Neutrophil (primary cell): Measurements from ENCODE around the gene ANKRD61.

Experiments
- H3K27ac ChIP-seq: fragments of 200-600 bp; sonication (generic); 2 replicates; pipeline ENCODE4 v1.5.1; 2016; ENCODE audit warnings: mild to moderate bottlenecking, moderate library complexity
- H3K27me3 ChIP-seq: fragments of 200-600 bp; sonication (generic); 2 replicates; pipeline ENCODE4 v1.6.0; 2016; ENCODE audit warnings: mild to moderate bottlenecking
- H3K36me3 ChIP-seq: fragments of 200-600 bp; sonication (generic); 2 replicates; pipeline ENCODE4 v1.5.1; 2017
- H3K4me1 ChIP-seq, 2 experiments: fragments of 200-600 bp in 1 of 2; sonication (generic) in 1 of 2; 1 replicate in 1 of 2; 2 replicates in 1 of 2; pipeline versions ENCODE4 v1.5.1 to v1.6.1; 2013 to 2016; ENCODE audit warnings: low read depth in 1 of 2, low read length in 1 of 2, mild to moderate bottlenecking in 1 of 2, moderate library complexity in 1 of 2; ENCODE audit not compliant: control insufficient read depth in 1 of 2, insufficient read depth in 1 of 2
- H3K4me3 ChIP-seq, 2 experiments: fragments of 200-600 bp in 1 of 2; sonication (generic) in 1 of 2; 1 replicate in 1 of 2; 2 replicates in 1 of 2; pipeline ENCODE4 v1.5.1; 2013 to 2016; ENCODE audit warnings: low read depth in 1 of 2, low read length in 1 of 2, mild to moderate bottlenecking in 1 of 2, moderate library complexity in 1 of 2
- H3K9me3 ChIP-seq: fragments of 200-600 bp; sonication (generic); 2 replicates; pipeline ENCODE4 v1.5.1; 2016
- TF ChIP-seq, protein P1 (sequence below): fragments of 200-600 bp; sonication (generic); IDR thresholded peaks from 2 replicates; pipeline ENCODE4 v1.5.1; 2016; ENCODE audit warnings: antibody characterized with exemption

The ANKRD61 gene

DNA sequence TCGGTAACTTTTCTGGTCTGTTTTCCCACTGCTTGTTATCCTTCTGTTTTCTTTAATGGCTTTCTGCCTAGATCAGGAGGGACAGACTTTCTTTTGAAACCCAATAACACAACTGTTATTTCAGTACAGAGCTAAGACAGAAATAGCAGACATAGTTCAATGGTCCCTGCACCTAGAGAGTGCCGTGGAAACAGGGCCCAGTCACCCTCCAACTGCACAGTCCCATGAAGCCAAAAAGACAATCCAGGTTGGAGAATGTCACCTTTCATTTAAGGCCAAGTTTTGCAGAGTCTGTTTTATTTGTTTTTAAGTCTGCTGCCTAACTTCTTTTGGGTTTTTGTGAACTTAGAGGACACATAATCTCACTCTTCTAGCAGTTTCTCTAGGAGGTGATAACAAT lies 19.6 kb upstream of the ANKRD61 start:
- Histone ChIP-seq H3K27me3 (no peaks in the 10 kb centered on the region), H3K27ac (no peak overlapping the region)

DNA sequence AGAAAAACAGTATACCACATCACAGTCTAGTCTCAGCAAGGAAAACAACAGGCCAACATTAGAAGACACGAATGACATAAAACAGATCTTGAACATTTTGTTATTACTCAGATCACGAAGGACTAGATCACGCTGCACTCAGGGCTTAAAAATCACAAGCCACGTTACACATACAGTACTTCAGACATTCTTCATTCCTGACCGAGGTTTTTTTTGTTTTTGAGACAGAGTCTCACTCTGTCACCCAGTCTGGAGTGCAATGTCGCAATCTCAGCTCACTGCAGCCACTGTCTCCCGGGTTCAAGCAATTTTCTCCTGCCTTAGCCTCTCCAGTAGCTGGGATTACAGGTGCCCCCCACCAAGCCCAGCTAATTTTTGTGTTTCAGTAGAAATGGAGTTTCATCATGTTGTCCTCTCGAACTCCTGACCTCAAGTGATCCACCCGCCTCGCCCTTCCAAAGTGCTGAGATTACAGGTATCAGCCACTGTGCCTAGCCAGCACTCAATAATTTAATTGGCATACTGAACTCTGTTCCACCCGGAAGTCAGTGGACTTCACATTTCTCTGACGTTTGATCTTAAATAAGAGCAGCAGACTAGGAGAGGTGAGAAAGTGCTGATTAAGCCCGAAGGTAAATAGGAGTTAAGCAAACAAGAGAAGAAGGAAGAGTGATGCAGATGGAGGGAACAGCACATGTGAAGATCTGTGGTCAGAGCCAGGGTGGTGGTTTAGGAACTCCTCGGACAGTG lies 18.6 kb upstream of the ANKRD61 start:
- Histone ChIP-seq H3K4me1 (peaks cover 7% of the 10 kb centered on the region in 2 experiments), H3K4me3 (no peak overlapping the region), H3K36me3 (peaks cover 16% of the 10 kb centered on the region), H3K27ac (no peak overlapping the region), H3K9me3 (no peaks in the 10 kb centered on the region), H3K27me3 (no peaks in the 10 kb centered on the region)
- TF ChIP-seq, protein P1, sequence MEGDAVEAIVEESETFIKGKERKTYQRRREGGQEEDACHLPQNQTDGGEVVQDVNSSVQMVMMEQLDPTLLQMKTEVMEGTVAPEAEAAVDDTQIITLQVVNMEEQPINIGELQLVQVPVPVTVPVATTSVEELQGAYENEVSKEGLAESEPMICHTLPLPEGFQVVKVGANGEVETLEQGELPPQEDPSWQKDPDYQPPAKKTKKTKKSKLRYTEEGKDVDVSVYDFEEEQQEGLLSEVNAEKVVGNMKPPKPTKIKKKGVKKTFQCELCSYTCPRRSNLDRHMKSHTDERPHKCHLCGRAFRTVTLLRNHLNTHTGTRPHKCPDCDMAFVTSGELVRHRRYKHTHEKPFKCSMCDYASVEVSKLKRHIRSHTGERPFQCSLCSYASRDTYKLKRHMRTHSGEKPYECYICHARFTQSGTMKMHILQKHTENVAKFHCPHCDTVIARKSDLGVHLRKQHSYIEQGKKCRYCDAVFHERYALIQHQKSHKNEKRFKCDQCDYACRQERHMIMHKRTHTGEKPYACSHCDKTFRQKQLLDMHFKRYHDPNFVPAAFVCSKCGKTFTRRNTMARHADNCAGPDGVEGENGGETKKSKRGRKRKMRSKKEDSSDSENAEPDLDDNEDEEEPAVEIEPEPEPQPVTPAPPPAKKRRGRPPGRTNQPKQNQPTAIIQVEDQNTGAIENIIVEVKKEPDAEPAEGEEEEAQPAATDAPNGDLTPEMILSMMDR = no peak

More for the DNA sequence above, 19.6 kb upstream of the ANKRD61 start:
- Histone ChIP-seq H3K4me3 (no peak overlapping the region), H3K9me3 (no peaks in the 10 kb centered on the region), H3K36me3 (peaks cover 7% of the 10 kb centered on the region), H3K4me1 (peaks cover 7% of the 10 kb centered on the region in 2 experiments)
- TF ChIP-seq, protein P1 = no peak

DNA sequence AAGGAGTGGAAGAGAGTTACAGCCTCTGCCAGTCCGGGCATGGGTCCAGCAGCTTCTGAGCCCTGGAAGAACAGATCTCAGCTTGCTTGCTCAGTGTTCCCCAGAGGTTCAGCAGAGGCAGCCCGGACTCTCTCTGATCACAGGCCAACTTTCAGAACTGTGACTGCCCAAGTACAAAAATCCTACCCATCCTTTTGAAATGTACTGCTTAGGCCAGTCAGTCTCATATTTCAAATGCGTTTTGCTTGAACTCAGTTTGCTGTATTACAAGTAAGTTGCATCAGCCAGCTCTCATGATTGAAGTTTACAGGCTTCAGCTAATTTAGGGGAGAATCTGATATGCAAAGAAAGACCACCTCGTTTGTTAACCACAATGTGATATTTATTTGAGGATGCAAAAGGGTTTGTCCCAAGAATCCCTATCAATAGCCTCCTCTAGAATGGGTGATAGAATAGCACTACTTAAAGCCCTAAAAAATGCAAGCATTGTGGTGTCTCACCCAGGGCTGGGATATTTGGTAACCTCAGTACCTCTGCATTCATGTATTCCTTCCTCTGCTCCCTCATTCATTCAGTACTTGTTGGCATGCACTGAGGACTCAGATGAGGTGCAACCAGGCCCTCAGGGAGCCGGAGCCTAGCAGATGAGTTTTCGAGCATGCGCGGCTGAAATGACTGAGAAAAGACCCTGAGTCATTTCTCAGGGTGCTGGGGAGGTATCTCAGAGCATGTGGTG lies 15.1 kb upstream of the ANKRD61 start:
- TF ChIP-seq, protein P1 = no peak
- H3K27me3 ChIP-seq = no peaks in the 10 kb centered on the region
- no peaks in the 10 kb centered on the region for H3K4me1 ChIP-seq
- H3K9me3 ChIP-seq = no peaks in the 10 kb centered on the region
- no peak overlapping the region for H3K4me3 ChIP-seq
- H3K36me3 ChIP-seq = peaks cover 39% of the 10 kb centered on the region
- H3K27ac ChIP-seq = no peak overlapping the region

DNA sequence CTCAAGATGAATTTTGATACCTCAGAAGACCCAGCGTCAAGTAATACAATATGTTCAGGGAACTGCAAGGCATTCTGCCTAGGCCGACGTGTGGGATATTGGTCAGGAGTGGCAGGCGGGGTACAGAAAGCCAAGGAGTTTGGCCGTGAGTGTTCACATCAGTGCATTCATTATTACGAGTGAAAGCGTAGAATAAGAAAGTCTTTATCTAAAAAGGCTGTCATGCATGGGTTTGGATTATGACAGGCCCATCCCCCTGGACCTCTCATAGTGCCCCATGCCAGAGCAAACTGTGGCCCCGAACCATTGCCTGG lies 14.6 kb upstream of the ANKRD61 start:
- Histone ChIP-seq H3K9me3 (no peaks in the 10 kb centered on the region), H3K4me1 (no peaks in the 10 kb centered on the region), H3K4me3 (no peak overlapping the region), H3K27ac (no peak overlapping the region), H3K36me3 (peaks cover 43% of the 10 kb centered on the region), H3K27me3 (no peaks in the 10 kb centered on the region)
- TF ChIP-seq, protein P1 = no peak

DNA sequence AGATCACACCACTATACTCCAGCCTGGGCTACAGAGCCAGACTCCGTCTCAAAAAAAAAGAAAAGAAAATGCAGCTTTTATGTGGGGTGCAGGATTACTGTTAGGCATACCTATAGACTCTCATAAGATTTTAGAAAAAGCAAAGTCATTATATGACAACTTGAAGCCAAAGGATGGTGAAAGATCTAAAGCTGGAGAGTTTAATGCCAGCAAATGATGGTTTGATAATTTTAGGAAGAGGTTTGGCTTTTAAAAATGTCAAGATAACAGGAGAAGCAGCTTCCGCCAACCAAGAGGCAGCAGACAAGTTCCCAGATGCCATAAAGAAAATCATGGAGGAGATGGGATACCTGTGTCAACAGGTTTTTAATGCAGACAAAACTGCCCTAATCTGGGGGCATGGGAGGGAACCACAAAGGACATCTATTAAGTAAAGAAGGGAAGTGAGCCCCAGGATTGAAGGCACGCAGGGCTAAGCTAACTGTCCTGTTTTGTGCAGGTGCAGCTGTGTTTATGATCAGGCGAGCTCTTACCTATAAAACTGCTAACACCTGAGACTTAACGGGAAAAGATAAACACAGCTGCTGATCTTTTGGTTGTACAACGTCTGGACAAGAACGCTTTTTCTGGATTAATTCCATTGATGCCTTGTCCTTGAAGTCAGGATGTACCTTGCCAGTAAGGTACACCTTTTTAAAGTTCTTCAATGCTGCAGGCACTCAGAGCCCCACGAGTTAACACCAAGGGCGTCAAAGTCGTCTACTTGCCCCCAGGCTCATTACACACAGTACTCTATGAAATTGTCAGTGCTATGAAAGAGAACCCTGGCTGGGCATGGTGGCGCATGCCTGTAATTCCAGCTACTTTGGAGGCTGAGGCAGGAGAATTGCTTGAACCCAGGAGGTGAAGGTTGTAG lies 10.5 kb upstream of the ANKRD61 start:
- H3K9me3 ChIP-seq = no peaks in the 10 kb centered on the region
- H3K27me3 ChIP-seq = no peaks in the 10 kb centered on the region
- peaks cover 72% of the 10 kb centered on the region for H3K36me3 ChIP-seq
- H3K4me1 ChIP-seq = peaks cover 2 to 5% of the 10 kb centered on the region in 2 experiments
- no peak overlapping the region for H3K27ac ChIP-seq
- no peak overlapping the region for H3K4me3 ChIP-seq
- TF ChIP-seq, protein P1 = no peak
